Activated CD8-positive, alpha-beta memory T cell treated with anti-CD3 and anti-CD28 coated beads for 24 hours (primary cell): ENCODE results near the gene ADTRP.

Source experiments
- DNase-seq: peaks from one replicate; pipeline ENCODE4 v3.0.0-alpha.2; 2020

The ADTRP gene

DNA sequence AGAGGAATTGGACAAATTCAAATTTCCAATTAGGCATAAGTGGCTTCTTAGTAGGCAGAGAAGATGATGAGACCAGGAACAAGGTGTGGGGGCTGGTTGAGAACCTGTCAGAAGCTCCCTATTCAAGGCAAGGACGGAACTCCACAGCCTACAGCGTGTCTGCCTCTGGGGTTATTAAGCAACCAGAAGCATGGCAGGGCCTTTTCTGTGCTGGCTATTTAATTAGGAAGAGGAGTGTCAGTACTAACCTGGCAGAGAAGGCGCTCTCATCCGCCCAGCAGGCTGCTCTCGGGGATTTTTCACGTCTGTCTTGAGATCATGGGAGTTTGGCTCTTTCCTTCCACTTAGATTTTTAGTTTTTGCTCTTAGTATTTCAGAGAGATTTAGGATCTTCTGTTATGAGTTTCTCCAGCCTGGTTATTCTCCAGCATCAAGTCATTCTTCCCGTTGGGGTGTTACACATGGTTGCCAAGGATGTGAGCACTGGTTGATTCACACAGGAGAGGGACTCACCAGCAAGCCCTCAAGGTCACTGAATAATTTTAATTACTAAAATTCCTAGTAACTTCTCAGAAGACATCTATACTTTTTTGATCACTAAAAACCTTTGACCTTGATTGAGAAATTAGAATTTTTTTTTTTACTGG, 23.9 kb downstream of the ADTRP start:
- DNase-seq = no peak

DNA sequence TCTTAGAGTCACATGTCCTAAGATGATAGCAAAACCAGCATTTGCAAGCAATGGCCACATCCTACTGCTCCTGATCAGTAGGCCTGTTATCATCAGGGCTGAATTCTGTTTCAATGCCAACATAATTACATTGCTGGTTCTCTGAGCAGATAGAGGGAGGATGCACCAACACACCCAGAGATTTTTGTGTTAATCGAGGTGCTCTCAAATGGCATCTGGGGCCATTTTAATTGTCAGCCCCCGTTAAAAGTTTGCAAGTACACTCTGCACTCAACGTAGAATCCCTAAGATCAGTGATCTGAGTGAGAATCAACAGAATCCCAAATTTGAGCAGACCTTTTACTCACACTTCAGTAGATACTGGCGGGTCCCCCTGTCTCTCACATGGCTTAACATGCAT, 24.8 kb downstream of the ADTRP start:
- no peak for DNase-seq

DNA sequence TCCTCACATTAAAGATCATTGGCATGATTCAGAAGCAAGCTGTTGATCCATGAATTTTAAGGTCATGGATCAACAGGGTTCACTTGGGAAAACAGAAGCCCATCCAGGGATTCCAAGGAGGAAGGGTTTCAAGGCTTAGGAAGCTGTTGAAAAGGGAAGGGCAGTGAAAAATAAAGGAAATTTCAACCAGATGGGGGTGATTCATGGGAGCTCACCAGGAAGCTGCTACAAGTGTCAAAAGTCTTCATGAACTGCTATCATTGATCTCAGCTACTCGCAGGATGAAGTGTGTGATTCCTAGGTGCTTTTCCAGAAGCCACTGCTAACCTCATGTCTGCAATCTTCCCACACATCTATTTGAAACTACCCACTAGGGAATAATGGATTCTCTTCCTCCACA, 26.2 kb downstream of the ADTRP start:
- DNase-seq = no peak

- DNase-seq = no peak
Observed at GRCh38 chr6:11750682-11751081, 27.9 kb downstream of the ADTRP start.

DNA sequence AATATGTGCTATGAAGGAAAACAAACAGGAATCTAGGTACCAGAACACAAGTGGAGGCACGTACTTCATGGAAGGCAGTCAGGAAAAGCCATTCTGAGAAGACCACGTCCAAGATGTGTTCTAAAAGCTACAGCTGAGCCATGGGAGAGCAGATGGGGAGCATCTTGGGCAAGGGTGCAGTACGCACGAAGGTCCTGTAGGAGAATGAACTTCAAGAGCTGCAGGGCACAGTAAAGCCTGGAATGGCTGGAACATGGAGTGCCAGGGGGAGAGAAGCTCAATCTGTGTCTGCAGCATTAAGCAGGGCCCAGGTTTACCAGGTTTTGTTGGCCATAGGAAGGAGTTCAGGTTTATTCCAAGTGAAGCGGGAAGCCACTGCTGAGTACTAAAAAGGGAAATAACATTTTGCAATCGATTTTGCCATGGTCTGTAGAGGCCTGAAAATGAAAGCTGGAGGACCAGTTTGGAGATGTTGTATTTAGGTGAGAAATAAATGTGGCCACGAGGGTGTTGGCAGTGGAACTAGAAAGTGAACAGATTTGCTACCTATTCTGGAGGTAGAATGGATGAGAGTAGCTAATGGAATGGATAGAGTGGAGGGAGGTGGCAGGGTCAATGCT, 29.9 kb downstream of the ADTRP start:
- DNase-seq = no peak

GRCh38 chr6:11747021-11747420, 31.6 kb downstream of the ADTRP start:
- no peak for DNase-seq

- DNase-seq = no peak
Observed at GRCh38 chr6:11744753-11745152, 33.9 kb downstream of the ADTRP start.

- DNase-seq = no peak
Observed at GRCh38 chr6:11744101-11744500, 34.5 kb downstream of the ADTRP start.

GRCh38 chr6:11740875-11741274, 37.7 kb downstream of the ADTRP start:
- no peak for DNase-seq

- no peak for DNase-seq
Observed at GRCh38 chr6:11738661-11739375, 39.8 kb downstream of the ADTRP start.

DNA sequence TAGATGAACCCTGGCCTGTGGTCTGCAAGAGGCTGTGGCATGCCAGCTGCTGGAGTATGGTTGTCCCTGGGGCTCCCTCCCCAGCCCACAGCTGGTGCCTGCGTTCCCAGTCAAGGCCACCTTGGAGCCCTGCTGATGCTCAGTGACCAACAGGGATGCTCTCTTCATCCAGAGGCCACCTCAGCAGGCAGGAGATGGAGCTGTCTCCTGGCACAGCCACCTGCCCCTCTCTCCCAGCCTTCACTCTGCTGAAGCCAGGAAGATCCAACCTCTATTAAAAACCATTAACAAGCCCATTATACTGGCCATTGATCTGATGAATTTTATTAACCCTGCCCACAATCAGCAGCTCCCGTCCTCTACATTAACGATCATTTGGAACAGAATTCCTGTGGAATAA, 40.4 kb downstream of the ADTRP start:
- DNase-seq = no peak

DNA sequence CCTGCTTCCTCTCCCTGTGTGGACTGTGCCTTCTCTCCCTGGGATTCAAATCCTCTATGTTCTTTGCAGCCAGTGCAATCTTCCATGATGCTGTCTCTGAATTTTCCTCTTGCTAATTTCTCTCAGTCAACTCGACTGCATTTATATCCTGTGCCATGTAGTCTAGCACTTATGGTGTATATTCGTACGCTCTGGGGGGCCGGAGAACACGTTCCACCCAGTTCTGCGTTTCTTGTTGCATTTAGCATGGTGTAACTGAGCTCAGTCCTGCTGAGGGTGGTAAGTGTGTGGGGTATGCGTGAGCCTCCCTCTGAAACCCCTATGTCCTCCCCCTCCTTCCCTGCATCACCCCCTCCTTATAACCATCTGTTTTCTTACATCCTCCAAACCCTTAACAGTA, 42.0 kb downstream of the ADTRP start:
- DNase-seq = no peak

DNA sequence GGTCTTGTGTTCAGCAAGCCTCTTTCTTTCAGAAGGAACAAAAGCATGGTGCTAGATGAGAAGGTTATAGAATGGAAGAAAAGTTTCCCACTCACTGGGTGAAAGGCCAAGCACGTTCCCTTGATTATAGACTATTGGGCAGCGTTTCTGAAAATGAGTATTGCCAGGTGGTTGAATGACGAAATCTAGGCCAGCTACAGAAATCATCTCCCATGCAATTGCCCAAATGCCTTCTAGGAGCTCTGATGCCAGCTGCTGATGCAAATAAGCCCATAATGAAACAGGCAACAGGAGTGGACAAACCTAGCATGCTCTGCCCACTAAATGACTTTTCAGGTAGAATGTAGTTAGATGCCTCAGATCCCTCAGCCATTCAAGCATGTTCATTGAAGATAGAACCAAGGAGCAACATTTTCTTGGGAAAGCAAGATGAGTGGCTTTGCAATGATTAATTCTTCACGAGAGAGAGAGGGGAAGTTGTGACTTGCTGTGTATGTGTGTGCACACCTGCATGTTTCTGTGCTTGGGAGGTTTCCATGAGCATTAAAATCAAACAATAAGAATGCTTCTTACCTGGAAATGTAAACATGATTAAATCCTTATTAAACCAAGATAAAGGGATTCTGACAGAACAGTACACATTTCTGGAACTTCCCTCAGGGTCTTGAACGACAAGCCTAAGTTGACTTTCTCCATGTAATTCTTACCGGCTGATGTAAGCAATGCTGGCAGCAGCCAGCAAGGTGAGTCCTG, 43.6 kb downstream of the ADTRP start:
- DNase-seq = no peak

DNA sequence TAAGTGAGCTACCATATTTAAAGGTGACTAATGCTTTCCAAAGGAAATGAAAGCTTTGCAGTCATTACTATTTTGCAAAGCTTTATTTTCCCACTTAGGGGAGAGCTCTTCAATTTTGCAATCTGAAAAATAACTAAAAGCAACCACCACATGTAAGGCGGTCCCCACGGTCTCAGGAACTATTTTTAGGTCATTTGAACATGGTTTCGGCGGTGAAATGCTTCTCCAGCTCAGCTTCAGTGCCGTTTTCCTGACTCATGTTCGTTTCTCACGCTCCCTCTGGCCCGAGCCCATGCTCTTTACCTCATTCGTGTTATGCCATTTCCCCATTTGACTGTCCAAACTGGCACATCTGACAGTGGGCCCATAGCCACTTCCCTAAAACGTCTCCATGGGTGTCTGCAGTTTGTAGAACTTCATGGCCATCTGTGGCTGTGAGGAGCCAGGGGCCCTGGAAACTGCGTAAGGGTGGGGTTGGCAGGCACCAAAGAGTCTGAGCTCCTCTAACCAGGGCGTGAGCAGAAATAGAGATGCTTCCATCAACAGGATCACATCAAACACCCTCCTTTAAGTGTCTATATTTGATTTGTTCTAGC, 46.5 kb downstream of the ADTRP start:
- peak; percentile 84 for DNase-seq

DNA sequence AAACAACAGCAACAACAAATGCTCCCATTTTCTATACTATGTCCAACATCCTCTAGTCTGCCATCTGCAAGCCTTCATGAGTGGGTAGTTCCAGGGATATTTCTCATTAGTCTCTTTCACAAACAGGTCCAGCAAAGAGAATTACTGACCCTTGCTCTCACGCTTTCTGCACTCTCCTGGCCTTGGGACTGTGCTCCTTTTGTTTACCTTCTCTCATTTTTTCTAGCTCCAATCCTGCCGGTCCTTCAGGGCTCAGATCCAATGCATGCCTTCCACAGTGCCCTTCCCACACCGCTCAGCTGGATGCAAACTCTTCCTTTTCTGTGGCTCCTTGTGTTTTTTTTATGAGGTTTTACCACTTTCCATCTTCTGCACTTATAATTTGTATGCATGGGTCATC, 47.2 kb downstream of the ADTRP start:
- DNase-seq = no peak

- no peak for DNase-seq
Observed at GRCh38 chr6:11730641-11731040, 48.0 kb downstream of the ADTRP start.

DNA sequence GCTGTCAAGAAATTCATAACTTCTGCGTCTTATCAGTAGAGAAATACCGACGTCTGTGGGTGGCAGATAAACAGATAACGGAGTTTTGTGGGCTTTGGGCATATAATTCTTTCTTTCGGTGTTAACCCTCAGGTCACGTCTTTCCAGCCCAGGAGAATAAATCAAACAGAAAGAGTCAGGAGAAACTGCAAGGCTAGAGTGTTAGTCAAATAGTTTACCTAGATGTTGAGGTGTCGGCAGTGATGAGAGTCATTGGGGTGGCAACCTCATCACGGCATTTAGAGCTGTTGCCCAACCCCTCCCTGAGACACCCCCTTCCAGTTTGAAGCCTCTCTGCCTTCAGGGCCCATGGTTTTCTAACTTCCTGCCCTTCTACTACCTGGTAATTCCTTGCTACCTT, 49.5 kb downstream of the ADTRP start:
- no peak for DNase-seq

GRCh38 chr6:11727998-11728961, 50.3 kb downstream of the ADTRP start:
- DNase-seq = peak; percentile 70

- DNase-seq = peak; percentile 13
Observed at GRCh38 chr6:11727346-11727997, 51.1 kb downstream of the ADTRP start.

GRCh38 chr6:11724286-11724685, 54.3 kb downstream of the ADTRP start:
- DNase-seq = no peak
